Upper lobe of left lung (tissue), 4 donors: ENCODE results near the gene CPEB3.

Experiments
- POLR2A ChIP-seq, 4 donors: fragments of 450-650 bp; IDR thresholded peaks; one replicate each; pipeline ENCODE4 v1.5.1; 2016 to 2017; ENCODE audit warnings: antibody characterized with exemption in 4 of 4, mild to moderate bottlenecking in 2 of 4
- POLR2AphosphoS5 ChIP-seq, 2 donors: sonication (generic); formaldehyde crosslinking; IDR thresholded peaks; one replicate each; pipeline ENCODE4 v1.5.1; 2017; ENCODE audit warnings: antibody characterized with exemption in 2 of 2
- TF ChIP-seq, protein P1 (sequence below), 6 experiments: fragments of 450-650 bp in 4 of 6; fragments of 200-600 bp in 2 of 6; sonication (generic) in 2 of 6; IDR thresholded peaks; one replicate each; pipeline ENCODE4 v1.5.1; 2016 to 2019; ENCODE audit warnings: antibody characterized with exemption in 6 of 6

DNA sequence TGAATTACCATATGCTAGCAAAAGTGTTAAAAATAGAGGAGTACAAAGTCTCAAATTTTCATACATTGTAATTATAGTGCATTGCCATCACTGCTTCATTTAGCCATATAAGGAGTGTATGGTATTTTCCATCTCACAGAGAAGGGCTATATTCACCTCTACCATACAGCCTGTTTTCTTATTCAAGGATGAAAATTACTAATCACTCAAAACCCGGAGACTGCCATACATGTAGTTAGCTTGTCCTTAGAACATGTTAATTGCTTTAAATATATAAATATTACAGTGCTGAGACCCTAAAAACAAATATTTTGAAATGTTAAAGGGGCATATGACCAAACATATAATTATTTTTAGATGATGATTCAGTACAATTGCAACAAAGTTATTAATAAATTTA, 49.4 kb downstream of the CPEB3 start:
- TF ChIP-seq, protein P1, sequence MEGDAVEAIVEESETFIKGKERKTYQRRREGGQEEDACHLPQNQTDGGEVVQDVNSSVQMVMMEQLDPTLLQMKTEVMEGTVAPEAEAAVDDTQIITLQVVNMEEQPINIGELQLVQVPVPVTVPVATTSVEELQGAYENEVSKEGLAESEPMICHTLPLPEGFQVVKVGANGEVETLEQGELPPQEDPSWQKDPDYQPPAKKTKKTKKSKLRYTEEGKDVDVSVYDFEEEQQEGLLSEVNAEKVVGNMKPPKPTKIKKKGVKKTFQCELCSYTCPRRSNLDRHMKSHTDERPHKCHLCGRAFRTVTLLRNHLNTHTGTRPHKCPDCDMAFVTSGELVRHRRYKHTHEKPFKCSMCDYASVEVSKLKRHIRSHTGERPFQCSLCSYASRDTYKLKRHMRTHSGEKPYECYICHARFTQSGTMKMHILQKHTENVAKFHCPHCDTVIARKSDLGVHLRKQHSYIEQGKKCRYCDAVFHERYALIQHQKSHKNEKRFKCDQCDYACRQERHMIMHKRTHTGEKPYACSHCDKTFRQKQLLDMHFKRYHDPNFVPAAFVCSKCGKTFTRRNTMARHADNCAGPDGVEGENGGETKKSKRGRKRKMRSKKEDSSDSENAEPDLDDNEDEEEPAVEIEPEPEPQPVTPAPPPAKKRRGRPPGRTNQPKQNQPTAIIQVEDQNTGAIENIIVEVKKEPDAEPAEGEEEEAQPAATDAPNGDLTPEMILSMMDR (IDR thresholded peaks at IDR 0.05): no peak
- no peak for TF ChIP-seq POLR2AphosphoS5 (IDR thresholded peaks at IDR 0.05)
- TF ChIP-seq POLR2A (IDR thresholded peaks at IDR 0.05): no peak
